SK-N-SH (cell line): Measurements from ENCODE around the gene EMP3.
"Not testable (repeated sequence)": the region's sequence is repeated elsewhere in the genome, so short reads cannot be mapped to it uniquely, and the experiment has no call there.

ENCODE experiments used
- EZH2phosphoT487 ChIP-seq: fragments of 200-600 bp; sonication (generic); IDR thresholded peaks from 2 replicates; pipeline ENCODE4 v1.6.1; 2017; ENCODE audit warnings: low read depth, mixed run types, mild to moderate bottlenecking, antibody characterized with exemption, moderate library complexity, borderline replicate concordance
- MXI1 ChIP-seq: IDR thresholded peaks from 2 replicates; pipeline ENCODE4 v1.6.1; 2012; ENCODE audit warnings: mild to moderate bottlenecking, low read depth, low read length, improper control_type of control experiment
- NFIC ChIP-seq: IDR thresholded peaks from 2 replicates; pipeline ENCODE4 v1.4.0; 2012; ENCODE audit warnings: borderline replicate concordance
- NRF1 ChIP-seq: IDR thresholded peaks from 2 replicates; pipeline ENCODE4 v1.6.1; 2012; ENCODE audit warnings: low read depth, mild to moderate bottlenecking, low read length
- POLR2AphosphoS5 ChIP-seq: IDR thresholded peaks from 2 replicates; pipeline ENCODE4 v1.6.1; 2012; ENCODE audit warnings: low read depth, low read length
- RAD21 ChIP-seq: IDR thresholded peaks from 2 replicates; pipeline ENCODE4 v1.6.1; 2012; ENCODE audit warnings: mild to moderate bottlenecking, low read length
- RCOR1 ChIP-seq: fragments of 150-350 bp; IDR thresholded peaks from 2 replicates; pipeline ENCODE4 v1.6.1; 2017; ENCODE audit warnings: antibody characterized with exemption, low read length
- SIN3A ChIP-seq: IDR thresholded peaks from 2 replicates; pipeline ENCODE4 v1.6.1; 2012; ENCODE audit warnings: low read depth, mild to moderate bottlenecking, low read length, moderate library complexity, borderline replicate concordance
- TF ChIP-seq, protein P1 (sequence below): fragments of 200-600 bp; sonication (generic); IDR thresholded peaks from 2 replicates; pipeline ENCODE4 v1.6.1; 2017; ENCODE audit warnings: antibody characterized with exemption, mild to moderate bottlenecking, moderate library complexity
- TF ChIP-seq, protein P2 (sequence below): IDR thresholded peaks from 2 replicates; pipeline ENCODE4 v1.6.1; 2012; ENCODE audit warnings: mild to moderate bottlenecking, low read depth, low read length, moderate library complexity
- TF ChIP-seq, protein P3 (sequence below): IDR thresholded peaks from 2 replicates; pipeline ENCODE4 v1.4.0; 2012; ENCODE audit warnings: low read depth
- TF ChIP-seq, protein P4 (sequence below): IDR thresholded peaks from 2 replicates; pipeline ENCODE4 v1.4.0; 2012; ENCODE audit warnings: low read depth, borderline replicate concordance
- TF ChIP-seq, protein P5 (sequence below): IDR thresholded peaks from 2 replicates; pipeline ENCODE4; 2012

DNA sequence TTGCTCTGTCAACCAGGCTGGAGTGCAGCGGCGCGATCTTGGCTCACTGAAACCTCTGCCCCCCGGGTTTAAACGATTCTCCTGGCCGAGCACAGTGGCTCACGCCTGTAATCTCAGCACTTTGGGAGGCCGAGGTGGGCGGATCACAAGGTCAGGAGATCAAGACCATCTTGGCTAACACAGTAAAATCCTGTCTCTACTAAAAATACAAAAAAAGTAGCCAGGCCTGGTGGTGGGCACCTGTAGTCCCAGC is 7.7 kb upstream of the EMP3 start:
- TF ChIP-seq, protein P1, sequence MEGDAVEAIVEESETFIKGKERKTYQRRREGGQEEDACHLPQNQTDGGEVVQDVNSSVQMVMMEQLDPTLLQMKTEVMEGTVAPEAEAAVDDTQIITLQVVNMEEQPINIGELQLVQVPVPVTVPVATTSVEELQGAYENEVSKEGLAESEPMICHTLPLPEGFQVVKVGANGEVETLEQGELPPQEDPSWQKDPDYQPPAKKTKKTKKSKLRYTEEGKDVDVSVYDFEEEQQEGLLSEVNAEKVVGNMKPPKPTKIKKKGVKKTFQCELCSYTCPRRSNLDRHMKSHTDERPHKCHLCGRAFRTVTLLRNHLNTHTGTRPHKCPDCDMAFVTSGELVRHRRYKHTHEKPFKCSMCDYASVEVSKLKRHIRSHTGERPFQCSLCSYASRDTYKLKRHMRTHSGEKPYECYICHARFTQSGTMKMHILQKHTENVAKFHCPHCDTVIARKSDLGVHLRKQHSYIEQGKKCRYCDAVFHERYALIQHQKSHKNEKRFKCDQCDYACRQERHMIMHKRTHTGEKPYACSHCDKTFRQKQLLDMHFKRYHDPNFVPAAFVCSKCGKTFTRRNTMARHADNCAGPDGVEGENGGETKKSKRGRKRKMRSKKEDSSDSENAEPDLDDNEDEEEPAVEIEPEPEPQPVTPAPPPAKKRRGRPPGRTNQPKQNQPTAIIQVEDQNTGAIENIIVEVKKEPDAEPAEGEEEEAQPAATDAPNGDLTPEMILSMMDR = not testable (repeated sequence)
- not testable (repeated sequence) for TF ChIP-seq SIN3A, RAD21, POLR2AphosphoS5, EZH2phosphoT487, NRF1, RCOR1, NFIC, MXI1
- TF ChIP-seq, protein P2, sequence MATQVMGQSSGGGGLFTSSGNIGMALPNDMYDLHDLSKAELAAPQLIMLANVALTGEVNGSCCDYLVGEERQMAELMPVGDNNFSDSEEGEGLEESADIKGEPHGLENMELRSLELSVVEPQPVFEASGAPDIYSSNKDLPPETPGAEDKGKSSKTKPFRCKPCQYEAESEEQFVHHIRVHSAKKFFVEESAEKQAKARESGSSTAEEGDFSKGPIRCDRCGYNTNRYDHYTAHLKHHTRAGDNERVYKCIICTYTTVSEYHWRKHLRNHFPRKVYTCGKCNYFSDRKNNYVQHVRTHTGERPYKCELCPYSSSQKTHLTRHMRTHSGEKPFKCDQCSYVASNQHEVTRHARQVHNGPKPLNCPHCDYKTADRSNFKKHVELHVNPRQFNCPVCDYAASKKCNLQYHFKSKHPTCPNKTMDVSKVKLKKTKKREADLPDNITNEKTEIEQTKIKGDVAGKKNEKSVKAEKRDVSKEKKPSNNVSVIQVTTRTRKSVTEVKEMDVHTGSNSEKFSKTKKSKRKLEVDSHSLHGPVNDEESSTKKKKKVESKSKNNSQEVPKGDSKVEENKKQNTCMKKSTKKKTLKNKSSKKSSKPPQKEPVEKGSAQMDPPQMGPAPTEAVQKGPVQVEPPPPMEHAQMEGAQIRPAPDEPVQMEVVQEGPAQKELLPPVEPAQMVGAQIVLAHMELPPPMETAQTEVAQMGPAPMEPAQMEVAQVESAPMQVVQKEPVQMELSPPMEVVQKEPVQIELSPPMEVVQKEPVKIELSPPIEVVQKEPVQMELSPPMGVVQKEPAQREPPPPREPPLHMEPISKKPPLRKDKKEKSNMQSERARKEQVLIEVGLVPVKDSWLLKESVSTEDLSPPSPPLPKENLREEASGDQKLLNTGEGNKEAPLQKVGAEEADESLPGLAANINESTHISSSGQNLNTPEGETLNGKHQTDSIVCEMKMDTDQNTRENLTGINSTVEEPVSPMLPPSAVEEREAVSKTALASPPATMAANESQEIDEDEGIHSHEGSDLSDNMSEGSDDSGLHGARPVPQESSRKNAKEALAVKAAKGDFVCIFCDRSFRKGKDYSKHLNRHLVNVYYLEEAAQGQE = not testable (repeated sequence)
- TF ChIP-seq, protein P3, sequence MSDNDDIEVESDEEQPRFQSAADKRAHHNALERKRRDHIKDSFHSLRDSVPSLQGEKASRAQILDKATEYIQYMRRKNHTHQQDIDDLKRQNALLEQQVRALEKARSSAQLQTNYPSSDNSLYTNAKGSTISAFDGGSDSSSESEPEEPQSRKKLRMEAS = not testable (repeated sequence)
- TF ChIP-seq, protein P4, sequence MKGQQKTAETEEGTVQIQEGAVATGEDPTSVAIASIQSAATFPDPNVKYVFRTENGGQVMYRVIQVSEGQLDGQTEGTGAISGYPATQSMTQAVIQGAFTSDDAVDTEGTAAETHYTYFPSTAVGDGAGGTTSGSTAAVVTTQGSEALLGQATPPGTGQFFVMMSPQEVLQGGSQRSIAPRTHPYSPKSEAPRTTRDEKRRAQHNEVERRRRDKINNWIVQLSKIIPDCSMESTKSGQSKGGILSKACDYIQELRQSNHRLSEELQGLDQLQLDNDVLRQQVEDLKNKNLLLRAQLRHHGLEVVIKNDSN = not testable (repeated sequence)
- TF ChIP-seq, protein P5, sequence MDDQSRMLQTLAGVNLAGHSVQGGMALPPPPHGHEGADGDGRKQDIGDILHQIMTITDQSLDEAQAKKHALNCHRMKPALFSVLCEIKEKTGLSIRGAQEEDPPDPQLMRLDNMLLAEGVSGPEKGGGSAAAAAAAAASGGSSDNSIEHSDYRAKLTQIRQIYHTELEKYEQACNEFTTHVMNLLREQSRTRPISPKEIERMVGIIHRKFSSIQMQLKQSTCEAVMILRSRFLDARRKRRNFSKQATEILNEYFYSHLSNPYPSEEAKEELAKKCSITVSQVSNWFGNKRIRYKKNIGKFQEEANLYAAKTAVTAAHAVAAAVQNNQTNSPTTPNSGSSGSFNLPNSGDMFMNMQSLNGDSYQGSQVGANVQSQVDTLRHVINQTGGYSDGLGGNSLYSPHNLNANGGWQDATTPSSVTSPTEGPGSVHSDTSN = not testable (repeated sequence)
